ENCODE data around the gene RYR3.

DNA sequence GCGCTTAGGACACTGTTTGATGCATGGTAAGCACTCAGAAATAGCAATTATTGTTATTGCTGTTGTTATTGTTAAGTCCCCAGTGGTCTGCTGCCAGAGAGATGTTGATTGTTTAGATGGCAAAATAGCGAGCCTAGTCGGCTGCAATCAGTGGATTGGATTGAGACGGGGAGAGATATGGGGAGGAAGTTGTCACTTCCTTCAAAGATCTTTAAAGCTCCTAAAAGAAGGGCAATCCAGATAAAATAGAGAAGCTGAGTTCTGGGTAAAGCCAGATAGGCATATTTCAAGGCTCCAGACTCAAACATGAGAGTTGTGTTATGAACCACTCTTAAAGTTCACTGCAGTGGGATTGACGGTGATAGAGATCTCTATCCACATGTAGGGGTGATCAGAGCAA is 64.5 kb downstream of the RYR3 start:
- TF ChIP-seq, protein P1, sequence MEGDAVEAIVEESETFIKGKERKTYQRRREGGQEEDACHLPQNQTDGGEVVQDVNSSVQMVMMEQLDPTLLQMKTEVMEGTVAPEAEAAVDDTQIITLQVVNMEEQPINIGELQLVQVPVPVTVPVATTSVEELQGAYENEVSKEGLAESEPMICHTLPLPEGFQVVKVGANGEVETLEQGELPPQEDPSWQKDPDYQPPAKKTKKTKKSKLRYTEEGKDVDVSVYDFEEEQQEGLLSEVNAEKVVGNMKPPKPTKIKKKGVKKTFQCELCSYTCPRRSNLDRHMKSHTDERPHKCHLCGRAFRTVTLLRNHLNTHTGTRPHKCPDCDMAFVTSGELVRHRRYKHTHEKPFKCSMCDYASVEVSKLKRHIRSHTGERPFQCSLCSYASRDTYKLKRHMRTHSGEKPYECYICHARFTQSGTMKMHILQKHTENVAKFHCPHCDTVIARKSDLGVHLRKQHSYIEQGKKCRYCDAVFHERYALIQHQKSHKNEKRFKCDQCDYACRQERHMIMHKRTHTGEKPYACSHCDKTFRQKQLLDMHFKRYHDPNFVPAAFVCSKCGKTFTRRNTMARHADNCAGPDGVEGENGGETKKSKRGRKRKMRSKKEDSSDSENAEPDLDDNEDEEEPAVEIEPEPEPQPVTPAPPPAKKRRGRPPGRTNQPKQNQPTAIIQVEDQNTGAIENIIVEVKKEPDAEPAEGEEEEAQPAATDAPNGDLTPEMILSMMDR (optimal IDR thresholded peaks at IDR 0.05 in 1 of 3, IDR thresholded peaks at IDR 0.05 in 1 of 3, conservative IDR thresholded peaks at IDR 0.05 in 1 of 3; ENCODE audit: extremely low read depth in 1 of 3, insufficient read depth in 2 of 3, low read length in 3 of 3), result no peak
- no peak for TF ChIP-seq EZH2 (IDR thresholded peaks at IDR 0.05; ENCODE audit: low read length)
